ENCODE measurements around the gene DST. TPM values are rescaled to one million over a fixed set of nuclear protein-coding genes. Genes with fewer than 3 reads are reported as not detected.

Gene DST
- total and polyA plus RNA-seq, 2 of the 4 experiments (the other 2 are of a cell fraction) = 97.7 to 452 TPM

DNA sequence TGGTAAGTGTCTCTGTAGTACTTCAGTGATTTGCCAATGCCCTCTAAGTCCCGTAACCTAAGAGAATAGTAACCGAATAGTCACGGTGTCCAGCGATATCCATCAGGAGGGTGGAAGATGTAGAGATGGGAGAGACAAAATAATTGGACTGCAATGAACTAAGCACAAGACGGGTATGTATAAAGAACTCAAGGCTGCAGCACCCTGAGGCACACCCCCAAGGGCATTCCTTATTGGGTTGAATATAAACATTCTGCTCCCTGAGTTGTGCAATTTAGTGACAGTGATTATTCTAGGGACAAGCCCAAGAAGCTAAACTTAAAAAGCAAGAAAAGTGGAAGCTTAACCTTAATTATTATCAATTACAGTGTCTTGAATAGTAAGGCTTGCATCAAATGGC is 14.6 kb downstream of the DST start:
- Histone ChIP-seq H3K36me3 (ENCODE audit: control insufficient read depth, insufficient read depth, low read length) (peaks cover 44% of the 10 kb centered on the region), H2AFZ (replicated peaks; ENCODE audit: low read length, poor library complexity) (no peak overlapping the region), H3K4ac (ENCODE audit: low read depth, low read length) (no peak overlapping the region), H4K8ac (ENCODE audit: low read depth in 2 of 2, low read length in 2 of 2) (no peak overlapping the region), H3K27me3 (ENCODE audit: control insufficient read depth, insufficient read depth, low read length) (no peaks in the 10 kb centered on the region), H2BK15ac (ENCODE audit: low read depth, low read length) (no peak overlapping the region), H3K9me1 (ENCODE audit: insufficient read depth, low read length) (peaks cover 2% of the 10 kb centered on the region; the same call in 1 of the 2 replicates), H3K23ac (ENCODE audit: low read depth, low read length) (no peak overlapping the region), H2BK120ac (ENCODE audit: low read depth, low read length) (no peak overlapping the region), H3K9ac (ENCODE audit: low read depth, low read length) (no peak overlapping the region), H4K5ac (ENCODE audit: low read depth, low read length) (no peak overlapping the region), H3K4me2 (ENCODE audit: low read depth, low read length) (no peak overlapping the region), H3K56ac (ENCODE audit: extremely low read depth, insufficient read depth, low read length) (no peak overlapping the region), H2AK9ac (replicated peaks; ENCODE audit: low read depth, low read length, poor library complexity) (no peak overlapping the region), H3K4me1 (ENCODE audit: control insufficient read depth, insufficient read depth, low read length) (no peaks in the 10 kb centered on the region; the same call in 1 of the 2 replicates), H2AK5ac (ENCODE audit: low read depth, low read length) (no peak overlapping the region), H4K91ac (ENCODE audit: insufficient read depth, low read depth, low read length) (no peak overlapping the region), H4K20me1 (ENCODE audit: insufficient read depth, low read length) (no peaks in the 10 kb centered on the region), H2BK20ac (ENCODE audit: low read depth, low read length) (no peak overlapping the region), H3K4me3 (ENCODE audit: insufficient read depth, low read depth, low read length) (no peak overlapping the region), H3K79me1 (ENCODE audit: low read depth in 1 of 2, low read length in 2 of 2) (peaks cover 3 to 15% of the 10 kb centered on the region in 2 experiments; a peak in 3 of 4 replicates), H3K18ac (ENCODE audit: low read depth, low read length) (no peak overlapping the region), H2BK5ac (ENCODE audit: low read depth, low read length, poor library complexity, severe bottlenecking) (peak overlapping the region; percentile 28), H3K27ac (ENCODE audit: insufficient read depth, low read length) (no peak overlapping the region), H3K14ac (replicated peaks; ENCODE audit: low read depth, low read length) (no peak overlapping the region), H3K9me3 (ENCODE audit: control insufficient read depth, insufficient read depth, low read length) (no peaks in the 10 kb centered on the region)
- peak; percentile 49; the same call in 1 of the 2 replicates for TF ChIP-seq CEBPB (IDR thresholded peaks at IDR 0.05; ENCODE audit: low read depth, low read length)
- TF ChIP-seq POLR2A (IDR thresholded peaks at IDR 0.05; ENCODE audit: low read depth, low read length) = no peak
- ChIA-PET CTCF (interaction anchor here (1.0 kb wide), 1 partner anchor 224 kb away, joined by 3 read pairs; no protein-coding TSS in a partner anchor), POLR2A (ENCODE audit: unreplicated experiment) (no interaction called here)
- ATAC-seq (ENCODE audit: low read depth) = peak; percentile 70
- intact Hi-C loops (cut with micrococcal nuclease) = no loop called here
- in situ Hi-C loops (cut with MboI; ENCODE audit: low sequenced_read_pairs) = loop anchor here (25.0 kb wide), 1 partner anchor 684 kb away; the partner anchor contains the start of gene PRIM2
- dilution Hi-C loops (cut with HindIII; ENCODE audit: low sequenced_read_pairs, unreplicated experiment) = no loop called here
- no peak for DNase-seq
- no TSS peak for BruUV-seq (replicated peaks)
- 100% methylated on average over 4 of the region's 5 CpGs; no CpG with 5 or more reads in 1 of the 2 experiments for WGBS, 2 experiments (ENCODE audit: extremely low coverage in 2 of 2, insufficient read length in 1 of 2)
